Measurements from ENCODE around the gene PPP6R3. TPM values are rescaled to one million over a fixed set of nuclear protein-coding genes. Genes with fewer than 3 reads are reported as not detected.

PPP6R3 gene
- total and polyA plus RNA-seq, 5 donors from 2014 or later, result 46.7 to 172 (median 51.6) TPM

GRCh38 chr11:68463714-68464113 lies 3.2 kb downstream of the PPP6R3 start:
- peak overlapping the region in 2 of 3 donors; percentile 30 to 70 for H3K27ac Mint-ChIP-seq
- H3K27ac ChIP-seq (ENCODE audit: insufficient read depth, low read length, poor library complexity, severe bottlenecking), result peak overlapping the region; percentile 34
- peaks cover 0 to 2% (median 0%) of the 10 kb centered on the region in 7 donors for H3K9me3 Mint-ChIP-seq
- H3K4me1 ChIP-seq (ENCODE audit: control insufficient read depth, insufficient read depth, low read length, poor library complexity, severe bottlenecking), result peaks cover 72% of the 10 kb centered on the region
- no peaks in the 10 kb centered on the region for H3K9me3 ChIP-seq (ENCODE audit: control insufficient read depth in 2 of 2, low read length in 2 of 2)
- no peaks in the 10 kb centered on the region for H3K36me3 ChIP-seq (ENCODE audit: control insufficient read depth, insufficient read depth, low read length)
- H3K4me1 Mint-ChIP-seq, result peaks cover 32 to 69% (median 56%) of the 10 kb centered on the region in 4 donors
- no peak for ATAC-seq (ENCODE audit: low read depth in 2 of 2)
- no peaks in the 10 kb centered on the region for H3K27me3 ChIP-seq (ENCODE audit: control insufficient read depth, insufficient read depth, low read length)
- peak overlapping the region; percentile 92 for H3K4me3 ChIP-seq (ENCODE audit: low read depth, low read length)
- peak overlapping the region; percentile 68 to 91 (median 90) for H3K4me3 Mint-ChIP-seq
- DNase-seq, result no peak
- H3K27me3 Mint-ChIP-seq, result peaks cover 8% of the 10 kb centered on the region
- peaks cover 8% of the 10 kb centered on the region for H3K36me3 Mint-ChIP-seq

GRCh38 chr11:68467201-68467834 lies 6.8 kb downstream of the PPP6R3 start:
- Mint-ChIP-seq H3K27ac (no peak overlapping the region), H3K36me3 (peaks cover 24% of the 10 kb centered on the region), H3K4me3 (peak overlapping the region; percentile 45 to 83 (median 66)), H3K27me3 (no peaks in the 10 kb centered on the region), H3K4me1 (peaks cover 53 to 95% (median 83%) of the 10 kb centered on the region in 4 donors), H3K9me3 (no peaks in the 10 kb centered on the region)
- H3K36me3 ChIP-seq (ENCODE audit: control insufficient read depth, insufficient read depth, low read length), result no peaks in the 10 kb centered on the region
- H3K27me3 ChIP-seq (ENCODE audit: control insufficient read depth, insufficient read depth, low read length), result no peaks in the 10 kb centered on the region
- ATAC-seq (ENCODE audit: low read depth in 2 of 2), result no peak
- H3K9me3 ChIP-seq (ENCODE audit: control insufficient read depth in 2 of 2, low read length in 2 of 2), result no peaks in the 10 kb centered on the region
- H3K4me3 ChIP-seq (ENCODE audit: low read depth, low read length), result peak overlapping the region; percentile 1
- H3K27ac ChIP-seq (ENCODE audit: insufficient read depth, low read length, poor library complexity, severe bottlenecking), result no peak overlapping the region
- peaks cover 98% of the 10 kb centered on the region for H3K4me1 ChIP-seq (ENCODE audit: control insufficient read depth, insufficient read depth, low read length, poor library complexity, severe bottlenecking)
- no peak for DNase-seq

- Mint-ChIP-seq H3K4me3 (peak overlapping the region; percentile 56 to 83 (median 62)), H3K27ac (peak overlapping the region; percentile 28 to 90 (median 85)), H3K36me3 (peaks cover 28% of the 10 kb centered on the region), H3K27me3 (no peaks in the 10 kb centered on the region), H3K9me3 (no peaks in the 10 kb centered on the region), H3K4me1 (peaks cover 54 to 96% (median 85%) of the 10 kb centered on the region in 4 donors)
- Histone ChIP-seq H3K36me3 (ENCODE audit: control insufficient read depth, insufficient read depth, low read length) (no peaks in the 10 kb centered on the region), H3K4me1 (ENCODE audit: control insufficient read depth, insufficient read depth, low read length, poor library complexity, severe bottlenecking) (peaks cover 98% of the 10 kb centered on the region), H3K9me3 (ENCODE audit: control insufficient read depth in 2 of 2, low read length in 2 of 2) (no peaks in the 10 kb centered on the region), H3K4me3 (ENCODE audit: low read depth, low read length) (peak overlapping the region; percentile 38), H3K27ac (ENCODE audit: insufficient read depth, low read length, poor library complexity, severe bottlenecking) (peak overlapping the region; percentile 52), H3K27me3 (ENCODE audit: control insufficient read depth, insufficient read depth, low read length) (no peaks in the 10 kb centered on the region)
- peak; percentile 59 to 63 for ATAC-seq (ENCODE audit: low read depth in 2 of 2)
- peak in 2 of 3 donors; percentile 12 to 50 for DNase-seq
These were observed 7.8 kb downstream of the PPP6R3 start for GRCh38 chr11:68468217-68468828.

GRCh38 chr11:68469122-68469521 lies 8.6 kb downstream of the PPP6R3 start:
- H3K27ac ChIP-seq (ENCODE audit: insufficient read depth, low read length, poor library complexity, severe bottlenecking), result peak overlapping the region; percentile 16
- no peak for ATAC-seq (ENCODE audit: low read depth in 2 of 2)

GRCh38 chr11:68469642-68470041 lies 9.1 kb downstream of the PPP6R3 start:
- no peaks in the 10 kb centered on the region for H3K36me3 ChIP-seq (ENCODE audit: control insufficient read depth, insufficient read depth, low read length)
- no peak for ATAC-seq (ENCODE audit: low read depth in 2 of 2)
- peaks cover 60 to 95% (median 83%) of the 10 kb centered on the region in 4 donors for H3K4me1 Mint-ChIP-seq
- H3K4me3 Mint-ChIP-seq, result peak overlapping the region; percentile 21 to 77 (median 62)
- no peak for DNase-seq
- H3K4me1 ChIP-seq (ENCODE audit: control insufficient read depth, insufficient read depth, low read length, poor library complexity, severe bottlenecking), result peaks cover 97% of the 10 kb centered on the region
- no peaks in the 10 kb centered on the region for H3K27me3 Mint-ChIP-seq
- H3K27ac Mint-ChIP-seq, result peak overlapping the region; percentile 55 to 85 (median 82)
- peak overlapping the region; percentile 38 for H3K4me3 ChIP-seq (ENCODE audit: low read depth, low read length)
- no peaks in the 10 kb centered on the region for H3K9me3 Mint-ChIP-seq
- no peaks in the 10 kb centered on the region for H3K9me3 ChIP-seq (ENCODE audit: control insufficient read depth in 2 of 2, low read length in 2 of 2)
- H3K27ac ChIP-seq (ENCODE audit: insufficient read depth, low read length, poor library complexity, severe bottlenecking), result peak overlapping the region; percentile 16
- peaks cover 31% of the 10 kb centered on the region for H3K36me3 Mint-ChIP-seq
- H3K27me3 ChIP-seq (ENCODE audit: control insufficient read depth, insufficient read depth, low read length), result no peaks in the 10 kb centered on the region

More at GRCh38 chr11:68469122-68469521, 8.6 kb downstream of the PPP6R3 start:
- peak overlapping the region; percentile 55 to 85 (median 82) for H3K27ac Mint-ChIP-seq
- Histone ChIP-seq H3K9me3 (ENCODE audit: control insufficient read depth in 2 of 2, low read length in 2 of 2) (no peaks in the 10 kb centered on the region), H3K27me3 (ENCODE audit: control insufficient read depth, insufficient read depth, low read length) (no peaks in the 10 kb centered on the region), H3K4me3 (ENCODE audit: low read depth, low read length) (peak overlapping the region; percentile 38), H3K4me1 (ENCODE audit: control insufficient read depth, insufficient read depth, low read length, poor library complexity, severe bottlenecking) (peaks cover 98% of the 10 kb centered on the region), H3K36me3 (ENCODE audit: control insufficient read depth, insufficient read depth, low read length) (no peaks in the 10 kb centered on the region)
- H3K27me3 Mint-ChIP-seq, result no peaks in the 10 kb centered on the region
- H3K36me3 Mint-ChIP-seq, result peaks cover 31% of the 10 kb centered on the region
- no peaks in the 10 kb centered on the region for H3K9me3 Mint-ChIP-seq
- no peak for DNase-seq
- H3K4me3 Mint-ChIP-seq, result peak overlapping the region; percentile 21 to 83 (median 66)
- peaks cover 56 to 96% (median 84%) of the 10 kb centered on the region in 4 donors for H3K4me1 Mint-ChIP-seq

GRCh38 chr11:68470304-68470811 lies 9.8 kb downstream of the PPP6R3 start:
- Mint-ChIP-seq H3K27ac (peak overlapping the region; percentile 72 to 94 (median 85)), H3K4me3 (peak overlapping the region; percentile 68 to 86 (median 73)), H3K9me3 (no peaks in the 10 kb centered on the region), H3K4me1 (peaks cover 57 to 92% (median 77%) of the 10 kb centered on the region in 4 donors), H3K36me3 (peaks cover 28% of the 10 kb centered on the region), H3K27me3 (no peaks in the 10 kb centered on the region)
- Histone ChIP-seq H3K27ac (ENCODE audit: insufficient read depth, low read length, poor library complexity, severe bottlenecking) (peak overlapping the region; percentile 53), H3K4me1 (ENCODE audit: control insufficient read depth, insufficient read depth, low read length, poor library complexity, severe bottlenecking) (peaks cover 90% of the 10 kb centered on the region), H3K4me3 (ENCODE audit: low read depth, low read length) (peak overlapping the region; percentile 38), H3K27me3 (ENCODE audit: control insufficient read depth, insufficient read depth, low read length) (no peaks in the 10 kb centered on the region), H3K9me3 (ENCODE audit: control insufficient read depth in 2 of 2, low read length in 2 of 2) (no peaks in the 10 kb centered on the region), H3K36me3 (ENCODE audit: control insufficient read depth, insufficient read depth, low read length) (no peaks in the 10 kb centered on the region)
- ATAC-seq (ENCODE audit: low read depth in 2 of 2), result no peak
- no peak for DNase-seq

- H3K27me3 ChIP-seq (ENCODE audit: control insufficient read depth, insufficient read depth, low read length), result no peaks in the 10 kb centered on the region
- H3K4me1 ChIP-seq (ENCODE audit: control insufficient read depth, insufficient read depth, low read length, poor library complexity, severe bottlenecking), result peaks cover 78% of the 10 kb centered on the region
- peaks cover 3% of the 10 kb centered on the region for H3K36me3 ChIP-seq (ENCODE audit: control insufficient read depth, insufficient read depth, low read length)
- Mint-ChIP-seq H3K36me3 (peaks cover 26% of the 10 kb centered on the region), H3K9me3 (no peaks in the 10 kb centered on the region), H3K27me3 (no peaks in the 10 kb centered on the region), H3K4me1 (peaks cover 51 to 84% (median 69%) of the 10 kb centered on the region in 4 donors), H3K4me3 (peak overlapping the region; percentile 68 to 86 (median 78)), H3K27ac (peak overlapping the region; percentile 77 to 87 (median 85))
- DNase-seq, result peak in 2 of 3 donors; percentile 22 to 41
- peak; percentile 50 to 61 for ATAC-seq (ENCODE audit: low read depth in 2 of 2)
- no peaks in the 10 kb centered on the region for H3K9me3 ChIP-seq (ENCODE audit: control insufficient read depth in 2 of 2, low read length in 2 of 2)
- H3K27ac ChIP-seq (ENCODE audit: insufficient read depth, low read length, poor library complexity, severe bottlenecking), result peak overlapping the region; percentile 52
- H3K4me3 ChIP-seq (ENCODE audit: low read depth, low read length), result peak overlapping the region; percentile 77
These were observed 11.1 kb downstream of the PPP6R3 start for GRCh38 chr11:68471360-68472340.
